GM04504 (cell line): ENCODE data around the gene GLG1.
"Not testable (repeated sequence)": the region's sequence is repeated elsewhere in the genome, so short reads cannot be mapped to it uniquely, and the experiment has no call there.

Experiments
- DNase-seq: peaks from one replicate; pipeline ENCODE4 v3.0.0-alpha.2; 2012; ENCODE audit warnings: low read depth

GLG1 gene

GRCh38 chr16:74443624-74444346 lies 163.1 kb downstream of the GLG1 start:
- DNase-seq = not testable (repeated sequence)

DNA sequence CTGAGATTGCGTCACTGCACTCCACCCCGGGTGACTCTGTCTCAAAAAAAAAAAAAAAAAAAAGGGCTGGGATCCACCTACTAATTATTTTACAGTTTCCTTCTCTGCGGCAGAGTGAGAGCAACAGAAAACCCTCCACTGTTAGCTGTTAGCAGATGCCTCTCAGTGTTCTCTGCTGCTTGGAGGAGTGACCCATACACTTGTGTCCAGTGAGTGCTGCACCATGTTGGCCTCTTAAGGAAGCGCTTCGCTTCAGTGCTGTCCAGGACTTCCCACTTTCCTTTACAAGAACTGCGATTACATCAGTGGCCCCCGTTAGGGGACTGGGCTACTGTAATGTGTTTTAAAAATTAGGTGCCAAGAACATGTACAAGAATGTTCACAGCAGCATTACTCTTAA lies 167.2 kb downstream of the GLG1 start:
- DNase-seq = no peak

GRCh38 chr16:74438492-74438979 lies 168.4 kb downstream of the GLG1 start:
- no peak for DNase-seq

GRCh38 chr16:74431516-74431915 lies 175.4 kb downstream of the GLG1 start:
- no peak for DNase-seq

DNA sequence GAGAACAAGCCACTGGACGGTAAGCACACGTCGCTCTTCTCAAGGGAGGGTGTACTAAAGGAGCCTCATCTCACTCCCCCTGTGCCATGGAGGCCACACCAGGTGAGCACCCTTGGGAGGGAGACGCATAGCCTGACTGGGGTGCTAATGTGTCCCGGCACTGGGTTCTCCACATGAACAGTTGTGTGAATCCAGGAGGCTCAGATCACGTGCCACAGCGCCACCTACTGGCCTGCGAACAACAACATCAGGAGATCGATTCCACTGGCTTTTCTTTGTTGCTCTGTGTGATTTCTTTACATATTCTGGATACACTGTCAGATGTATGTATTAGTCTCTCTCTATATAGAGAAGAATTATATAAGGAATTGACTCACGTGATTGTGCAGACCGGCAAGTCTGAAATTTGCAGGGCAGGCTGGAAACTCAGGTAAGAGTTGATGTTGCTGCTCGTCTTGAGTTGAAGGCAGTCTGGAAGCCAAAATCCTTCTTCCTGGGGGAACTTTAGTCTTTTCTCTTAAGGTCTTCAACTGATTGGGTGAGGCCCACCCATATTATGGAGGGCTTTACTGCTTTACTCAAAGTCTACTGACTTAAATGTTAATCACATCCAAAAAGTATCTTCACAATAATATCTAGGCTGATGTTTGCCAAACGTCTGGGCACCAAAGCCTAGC lies 176.7 kb downstream of the GLG1 start:
- not testable (repeated sequence) for DNase-seq

DNA sequence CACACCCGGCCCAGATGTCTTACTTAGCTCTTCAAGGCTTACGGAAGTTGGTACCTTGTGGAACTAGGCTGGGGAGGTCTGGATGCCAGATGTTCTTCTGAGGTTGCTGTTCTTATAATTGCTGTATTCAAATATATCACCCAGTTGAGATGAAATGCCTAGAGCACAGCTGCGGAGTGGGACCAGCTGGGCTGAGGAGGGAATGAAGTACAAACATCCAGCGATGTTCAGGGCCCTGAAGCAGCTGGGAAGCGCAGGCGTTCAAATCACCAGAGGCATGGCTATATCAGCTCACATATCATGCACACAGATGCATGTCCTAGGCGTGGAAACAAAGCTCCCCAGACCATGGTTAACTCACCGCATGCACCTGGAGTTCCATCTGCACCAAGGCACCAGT lies 178.4 kb downstream of the GLG1 start:
- not testable (repeated sequence) for DNase-seq

- DNase-seq = not testable (repeated sequence)
Measured at GRCh38 chr16:74425751-74426150, 181.2 kb downstream of the GLG1 start.

GRCh38 chr16:74423721-74424120 lies 183.2 kb downstream of the GLG1 start:
- not testable (repeated sequence) for DNase-seq

DNA sequence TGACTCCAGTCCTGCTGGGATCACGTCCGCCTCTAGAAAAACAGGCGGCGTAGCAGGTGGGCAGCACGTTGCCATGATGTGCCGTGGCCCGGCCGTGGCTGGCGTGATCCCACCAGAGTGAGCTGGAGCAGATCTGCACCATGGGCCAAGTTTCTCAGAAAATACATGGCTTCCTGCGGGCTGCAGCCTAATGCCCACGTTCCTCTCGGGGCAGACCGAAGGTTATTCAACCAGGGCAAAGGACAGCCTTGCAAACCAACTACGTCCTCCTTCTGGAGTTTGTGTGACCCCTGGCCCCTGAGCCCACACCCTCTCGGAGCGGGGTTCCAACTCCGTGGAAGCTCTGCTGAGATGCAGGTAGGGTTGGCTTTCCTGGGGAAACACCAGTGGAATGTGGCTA lies 184.8 kb downstream of the GLG1 start:
- not testable (repeated sequence) for DNase-seq

DNA sequence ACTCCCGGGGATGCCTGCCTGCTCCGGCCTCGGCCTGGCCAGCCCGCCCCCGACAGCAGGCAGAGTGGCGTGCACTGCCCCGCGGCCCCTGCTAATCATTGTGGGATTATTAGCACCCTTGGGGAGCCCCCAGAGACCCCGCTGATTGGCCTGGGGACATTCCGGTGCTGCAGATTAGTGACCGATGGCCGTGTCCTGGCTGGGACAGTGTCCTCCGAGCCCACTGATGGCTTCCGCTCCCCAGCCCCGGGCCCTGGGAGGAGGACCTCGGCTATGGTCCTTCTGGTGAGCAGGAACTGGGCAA lies 185.5 kb downstream of the GLG1 start:
- not testable (repeated sequence) for DNase-seq

GRCh38 chr16:74420612-74421481 lies 186.1 kb downstream of the GLG1 start, which contains the start of gene CLEC18B:
Gene CLEC18B, minus strand, starts transcription at chr16:74421478. Its CDS starts 208 bp downstream, at chr16:74421270.
- DNase-seq = not testable (repeated sequence)

DNA sequence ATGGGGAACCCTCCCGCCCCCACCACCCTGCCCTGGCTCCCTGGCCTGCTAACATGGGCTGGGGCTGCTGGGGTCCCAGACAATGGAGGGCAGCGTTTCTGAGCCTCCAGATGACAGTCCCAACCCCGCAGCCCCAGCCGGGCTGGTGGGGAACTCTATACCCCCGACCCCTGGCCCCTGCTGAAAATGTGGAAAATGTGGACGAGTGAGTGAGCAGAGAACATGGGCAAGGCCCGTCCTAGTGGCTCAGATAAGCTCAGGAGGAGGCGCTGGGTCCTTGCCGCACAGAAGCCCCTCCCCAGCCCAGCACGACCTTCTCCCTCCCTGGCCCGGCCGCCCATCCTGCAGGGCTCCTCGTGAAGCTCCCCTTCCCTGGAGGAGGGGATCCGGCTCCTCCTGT lies 187.1 kb downstream of the GLG1 start:
- DNase-seq = not testable (repeated sequence)

DNA sequence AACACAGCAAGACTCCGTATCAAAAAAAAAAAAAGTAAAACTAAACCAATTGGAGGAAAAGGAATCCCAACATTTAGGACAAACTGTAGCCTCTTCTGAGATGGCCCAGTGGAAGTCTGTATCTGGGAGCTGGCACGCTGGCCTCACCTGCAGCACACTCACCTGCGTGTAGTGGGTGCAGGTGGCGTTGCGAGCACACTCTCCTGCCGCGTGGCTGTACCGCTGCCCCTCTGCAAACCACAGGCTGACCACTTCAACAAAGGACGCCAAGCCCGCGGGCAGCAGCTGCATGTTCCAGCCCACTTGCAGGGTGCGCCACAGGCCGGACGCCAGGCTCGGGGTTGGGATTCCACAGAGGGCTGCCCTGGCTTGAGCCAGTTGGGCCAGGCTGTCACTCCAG lies 189.0 kb downstream of the GLG1 start:
- DNase-seq = not testable (repeated sequence)

DNA sequence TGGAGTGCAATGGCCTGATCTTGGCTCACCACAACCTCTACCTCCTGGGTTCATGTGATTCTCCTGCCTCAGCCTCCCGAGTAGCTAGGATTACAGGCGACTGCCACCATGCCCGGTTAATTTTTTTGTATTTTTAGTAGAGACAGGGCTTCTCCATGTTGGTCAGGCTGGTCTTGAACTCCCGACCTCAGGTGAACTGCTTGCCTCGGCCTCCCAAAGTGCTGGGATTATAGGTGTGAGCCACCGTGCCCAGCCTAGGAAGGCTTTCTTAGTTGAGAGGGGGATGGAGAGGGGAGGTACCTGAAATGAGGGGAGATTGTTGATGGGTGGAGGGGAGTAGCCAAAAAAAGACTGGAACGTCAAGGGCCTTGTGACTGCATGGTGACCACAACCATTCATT lies 193.0 kb downstream of the GLG1 start:
- DNase-seq = not testable (repeated sequence)

DNA sequence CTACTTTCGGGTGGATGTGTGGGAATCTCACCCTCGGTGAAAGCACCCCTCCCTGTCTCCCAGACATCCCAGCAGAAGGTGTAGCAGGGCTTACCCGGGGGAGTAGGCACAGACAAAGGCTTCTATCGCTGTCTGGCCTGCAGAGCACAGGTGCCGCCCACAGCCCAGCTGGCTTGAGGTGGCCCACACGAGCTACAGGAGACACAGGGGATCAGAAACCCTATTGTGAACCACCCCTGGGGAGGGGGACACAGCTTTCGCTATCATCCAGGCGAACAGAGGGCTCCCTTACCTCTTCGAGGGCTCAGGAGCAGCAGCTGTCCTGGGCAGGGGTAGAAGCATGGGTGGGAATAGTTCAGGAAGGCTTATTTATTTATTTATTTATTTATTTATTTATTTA lies 193.4 kb downstream of the GLG1 start:
- not testable (repeated sequence) for DNase-seq

GRCh38 chr16:74412775-74413390 lies 194.0 kb downstream of the GLG1 start:
- DNase-seq = not testable (repeated sequence)

DNA sequence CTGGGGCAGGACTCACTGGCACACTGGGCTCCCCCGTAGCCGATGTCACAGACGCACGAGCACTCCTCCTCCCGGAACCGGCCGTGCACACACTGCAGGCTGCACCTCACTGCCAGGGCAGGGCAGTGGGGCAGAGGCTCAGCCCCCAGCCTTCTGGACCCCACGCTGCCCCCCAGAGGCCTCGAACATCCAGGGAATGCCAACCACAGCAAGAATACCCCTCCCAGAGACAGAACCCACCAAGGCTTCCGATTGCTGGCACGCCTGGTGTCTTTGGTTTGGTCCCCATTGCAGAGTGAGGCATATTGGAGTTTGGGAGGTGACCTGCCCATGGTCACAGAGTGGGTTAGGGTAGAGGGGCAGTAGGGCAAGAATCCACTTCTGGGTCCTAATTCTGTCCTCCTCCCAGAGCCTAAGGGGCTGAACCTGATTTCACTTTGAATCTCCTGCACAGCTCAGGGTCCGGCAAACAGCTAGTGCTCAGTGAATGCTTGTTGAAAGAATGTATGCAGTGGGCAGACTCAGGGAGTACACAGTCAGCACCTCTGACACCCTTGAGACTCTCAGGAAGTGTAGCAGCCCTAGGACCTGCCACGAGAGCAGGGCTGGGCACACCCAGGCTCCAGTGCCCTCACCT lies 194.7 kb downstream of the GLG1 start:
- not testable (repeated sequence) for DNase-seq

GRCh38 chr16:74410981-74411380 lies 195.9 kb downstream of the GLG1 start:
- not testable (repeated sequence) for DNase-seq

DNA sequence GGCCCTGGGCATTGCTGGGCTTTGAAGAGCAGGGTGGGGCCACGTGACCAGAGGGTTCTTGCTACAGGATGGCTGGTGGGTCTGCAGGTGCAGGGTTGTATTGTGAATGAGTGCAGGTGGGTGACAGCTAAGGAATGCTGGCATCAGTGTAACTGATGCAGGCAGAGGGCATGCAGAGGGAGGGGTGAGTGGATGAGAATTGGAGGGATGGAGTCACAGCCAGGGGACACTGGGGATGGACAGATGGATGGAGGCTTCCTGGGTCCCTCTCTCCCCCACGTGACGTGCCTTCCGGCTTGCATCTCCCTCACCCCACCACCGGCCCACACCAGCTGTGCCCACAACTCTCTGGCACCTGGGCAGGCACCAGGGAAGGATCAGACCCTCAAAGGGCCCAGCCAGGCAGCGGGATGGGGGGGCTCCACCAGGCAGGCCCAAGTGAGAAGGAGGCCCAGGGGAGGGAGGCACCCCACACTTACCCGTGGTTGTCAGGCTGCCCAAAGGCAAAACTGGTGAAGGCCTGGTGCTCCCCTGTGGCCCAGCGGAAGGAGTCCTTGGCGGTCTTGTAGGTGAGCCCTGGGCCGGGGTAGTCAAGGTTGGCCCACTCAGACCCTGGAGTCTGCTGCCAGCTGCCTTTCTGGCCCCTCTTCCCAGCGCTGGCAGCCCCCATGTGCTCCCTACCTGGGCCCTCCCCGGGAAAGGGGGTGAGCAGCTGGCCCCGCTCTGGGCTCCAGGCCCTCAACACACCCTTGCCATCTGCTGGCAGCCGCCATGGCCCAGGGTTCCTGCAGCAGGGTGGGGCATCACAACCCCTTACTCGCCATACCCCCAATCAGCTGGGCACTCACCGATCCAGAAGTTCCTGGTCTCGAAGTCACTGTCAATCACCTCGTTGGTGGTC lies 196.6 kb downstream of the GLG1 start:
- not testable (repeated sequence) for DNase-seq
